ENCODE data around the gene KICS2.
"Not testable (repeated sequence)": the region's sequence is repeated elsewhere in the genome, so short reads cannot be mapped to it uniquely, and the experiment has no call there.

KICS2 gene

DNA sequence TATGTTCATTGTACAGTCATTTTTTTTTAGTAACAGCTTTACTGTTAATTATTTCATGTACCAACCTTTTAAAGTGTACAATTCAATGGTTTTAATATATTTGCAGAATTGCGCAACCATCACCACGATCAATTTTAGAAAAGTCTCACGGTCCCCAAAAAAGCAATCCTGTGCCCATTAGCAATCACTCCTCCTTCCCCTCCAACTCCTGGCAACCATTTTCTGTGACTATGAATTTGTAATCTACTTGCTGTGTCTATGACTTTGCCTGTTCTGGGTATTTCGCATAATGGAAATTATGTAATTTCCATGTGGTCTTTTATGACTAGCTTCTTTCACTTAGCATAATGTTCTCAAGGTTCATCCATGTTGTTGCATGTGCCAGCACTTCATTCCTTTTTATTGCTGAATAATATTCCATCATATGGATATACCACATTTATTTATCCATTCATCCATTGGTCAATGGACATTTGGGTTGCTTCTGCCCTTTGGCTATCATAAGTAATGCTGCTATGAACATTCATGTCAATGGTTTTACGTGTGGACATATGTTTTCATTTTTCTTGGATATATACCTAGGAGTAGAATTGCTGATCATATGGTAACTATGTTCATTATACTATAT lies 9.9 kb downstream of the KICS2 start:
- DNase-seq = no peak

DNA sequence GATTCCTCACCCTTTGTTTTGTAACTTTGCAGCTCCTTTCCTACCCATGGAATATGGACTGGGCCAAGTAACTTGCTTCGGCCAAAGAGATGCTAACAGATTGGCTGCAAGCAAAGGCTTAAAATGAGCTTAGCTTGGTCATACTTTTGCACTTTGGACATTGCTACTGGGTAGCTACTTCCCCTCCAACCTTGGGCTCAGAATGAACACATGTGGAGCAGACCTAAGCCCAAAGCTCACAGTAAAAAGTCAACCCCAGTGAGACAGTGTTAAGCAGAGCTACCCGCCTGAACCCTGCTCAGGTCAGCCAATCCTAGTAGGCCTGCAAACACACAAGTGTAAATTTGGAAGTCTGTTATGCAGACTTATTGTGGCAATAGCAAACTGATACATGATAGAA lies 14.6 kb downstream of the KICS2 start:
- no peak for DNase-seq

DNA sequence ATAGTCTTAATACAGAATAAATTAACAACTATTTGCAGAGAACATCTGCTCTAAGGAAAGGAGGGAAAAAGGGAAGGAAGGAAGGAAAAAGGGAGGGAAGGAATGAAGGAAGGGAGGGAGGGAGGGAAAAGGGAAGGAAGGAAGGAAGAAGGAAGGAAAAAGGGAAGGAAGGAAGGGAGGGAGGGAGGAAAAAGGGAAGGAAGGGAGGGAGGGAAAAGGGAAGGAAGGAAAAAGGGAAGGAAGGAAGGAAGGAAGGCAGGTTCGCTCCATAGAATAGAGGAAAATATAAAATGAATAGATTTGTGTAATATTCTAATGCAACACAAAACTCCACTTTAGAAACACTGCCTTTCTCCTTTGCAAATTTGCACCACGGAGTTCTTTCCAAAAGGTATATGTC lies 16.6 kb downstream of the KICS2 start:
- no peak for DNase-seq

DNA sequence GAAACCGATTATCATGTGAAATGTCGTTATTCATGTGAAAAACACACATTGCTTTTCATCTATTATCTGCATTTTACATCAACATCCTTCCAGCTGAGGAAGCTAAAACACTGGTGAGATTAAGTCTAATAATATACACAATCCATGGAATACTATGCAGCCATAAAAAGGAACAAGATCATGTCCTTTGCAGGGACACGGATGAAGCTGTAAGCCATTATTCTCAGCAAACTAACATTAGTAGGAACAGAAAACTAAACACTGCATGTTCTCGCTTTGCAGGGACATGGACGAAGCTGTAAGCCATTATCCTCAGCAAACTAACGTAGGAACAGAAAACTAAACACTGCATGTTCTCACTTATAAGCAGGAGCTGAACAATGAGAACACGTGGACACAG lies 18.3 kb downstream of the KICS2 start:
- no peak for DNase-seq

DNA sequence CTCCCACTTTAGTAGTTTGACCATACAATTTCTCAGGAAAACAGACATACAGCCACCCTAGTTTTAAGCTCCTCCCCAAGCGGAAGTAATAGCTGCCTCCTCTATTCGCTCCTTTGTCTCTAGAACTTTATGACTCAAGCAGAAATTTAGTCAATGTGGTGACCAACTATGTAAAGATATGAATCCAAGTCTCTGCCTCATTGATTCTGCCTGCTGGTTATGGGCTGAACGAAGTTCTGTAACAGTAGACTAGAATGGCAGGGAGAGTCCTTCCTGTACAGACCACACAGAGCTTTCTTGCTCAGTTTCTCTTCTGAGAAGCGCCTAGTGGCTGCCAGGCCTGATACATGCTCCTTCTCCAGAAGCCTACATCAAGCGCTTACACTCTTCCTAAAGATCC lies 19.1 kb downstream of the KICS2 start:
- no peak for DNase-seq

DNA sequence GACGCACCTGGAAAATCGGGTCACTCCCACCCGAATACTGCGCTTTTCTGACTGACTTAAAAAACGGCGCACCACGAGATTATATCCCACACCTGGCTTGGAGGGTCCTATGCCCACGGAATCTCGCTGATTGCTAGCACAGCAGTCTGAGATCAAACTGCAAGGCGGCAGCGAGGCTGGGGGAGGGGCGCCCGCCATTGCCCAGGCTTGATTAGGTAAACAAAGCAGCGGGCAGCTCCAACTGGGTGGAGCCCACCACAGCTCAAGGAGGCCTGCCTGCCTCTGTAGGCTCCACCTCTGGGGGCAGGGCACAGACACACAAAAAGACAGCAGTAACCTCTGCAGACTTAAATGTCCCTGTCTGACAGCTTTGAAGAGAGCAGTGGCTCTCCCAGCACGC lies 26.3 kb downstream of the KICS2 start:
- DNase-seq = not testable (repeated sequence)

DNA sequence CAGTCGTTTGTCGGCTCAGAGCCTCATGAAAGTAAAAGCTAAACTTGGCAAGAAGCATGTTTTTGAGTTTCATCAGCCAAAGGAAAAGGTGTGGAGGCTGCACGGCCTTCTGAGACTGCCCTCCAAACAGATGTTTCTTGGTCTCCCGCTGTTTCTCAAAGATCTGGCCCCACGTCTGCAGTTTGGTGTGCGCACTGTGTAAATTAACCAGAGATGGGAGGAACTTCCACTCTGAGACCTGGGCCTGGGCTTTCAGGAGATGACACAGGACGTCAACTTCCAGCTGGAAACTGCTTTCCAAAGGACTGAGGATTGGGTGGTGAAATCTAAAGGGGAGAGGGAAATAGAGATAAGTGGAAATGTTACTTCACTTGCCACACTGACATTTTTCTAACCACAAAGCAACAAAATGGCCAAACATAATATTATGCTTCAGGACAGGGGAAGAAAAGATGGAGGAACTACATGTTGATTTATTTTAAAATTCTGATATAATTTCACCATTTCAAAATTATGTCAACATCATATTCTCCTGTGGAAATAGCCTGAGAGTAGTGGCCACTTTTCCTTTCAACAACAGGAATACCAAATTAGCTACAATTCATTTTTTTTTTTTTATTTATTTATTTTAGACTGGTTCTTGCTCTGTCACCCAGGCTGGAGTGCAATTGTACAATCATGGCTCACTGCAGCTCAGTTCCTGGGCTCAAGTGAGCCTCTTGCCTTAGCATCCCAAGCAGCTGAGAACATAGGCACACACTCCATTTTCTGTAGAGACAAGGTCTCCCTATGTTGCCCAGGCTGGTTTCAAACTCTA lies 27.6 kb downstream of the KICS2 start:
- DNase-seq = no peak

DNA sequence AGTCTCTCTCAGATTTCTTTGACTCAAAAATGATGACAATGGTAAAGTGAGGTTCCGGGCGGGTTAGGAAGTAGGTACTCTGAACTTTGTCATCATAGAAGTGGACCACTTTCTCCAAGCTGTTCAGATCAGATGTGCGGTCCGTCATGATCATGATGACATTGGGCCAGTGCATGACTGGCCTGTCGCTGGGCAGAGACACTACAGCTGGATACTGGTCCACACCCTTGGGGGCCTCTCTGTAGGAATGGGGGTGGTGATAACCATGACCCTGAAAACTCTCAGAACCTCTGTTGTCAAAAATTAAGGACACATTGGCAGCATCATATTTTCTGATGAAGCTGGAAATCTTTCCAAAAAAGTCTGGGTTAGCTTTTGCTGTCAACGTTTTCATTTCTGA lies 28.2 kb downstream of the KICS2 start:
- DNase-seq = no peak

DNA sequence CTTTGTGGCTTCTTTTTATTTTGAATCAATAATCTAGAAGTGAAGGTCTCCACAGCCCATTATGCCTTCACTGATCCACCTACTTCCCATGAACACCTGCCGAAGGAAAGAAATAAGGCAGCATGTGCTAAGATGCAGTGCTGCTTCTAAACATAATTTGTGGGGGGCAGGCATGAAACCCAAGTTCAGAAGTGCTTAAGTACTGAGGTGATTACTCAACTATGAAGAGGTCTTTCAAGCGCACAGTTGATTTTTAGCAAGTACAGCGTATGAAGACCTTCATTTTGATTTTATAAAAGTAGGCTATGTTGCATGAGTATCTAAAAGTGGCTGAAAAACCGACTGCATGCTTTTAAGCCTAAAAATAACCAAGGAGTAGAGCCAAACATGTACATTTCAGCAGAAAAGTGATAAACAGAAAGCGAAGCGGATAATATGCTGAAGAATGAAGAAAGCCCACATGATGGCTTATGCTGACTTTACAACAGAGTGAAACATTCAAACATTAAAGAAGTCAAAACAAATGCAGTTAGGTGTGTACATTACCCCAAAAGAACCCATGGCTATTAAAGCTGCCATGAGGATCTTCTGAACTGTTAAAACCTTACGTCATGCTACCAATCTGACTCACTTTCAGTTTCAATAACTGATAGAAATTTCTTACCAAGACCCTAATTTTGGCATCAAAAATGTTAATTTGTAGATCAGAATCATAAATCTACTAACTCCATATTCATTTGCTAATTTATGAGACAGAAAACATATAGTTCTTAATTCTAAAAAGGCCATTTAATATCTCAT lies 29.3 kb downstream of the KICS2 start:
- no peak for DNase-seq

DNA sequence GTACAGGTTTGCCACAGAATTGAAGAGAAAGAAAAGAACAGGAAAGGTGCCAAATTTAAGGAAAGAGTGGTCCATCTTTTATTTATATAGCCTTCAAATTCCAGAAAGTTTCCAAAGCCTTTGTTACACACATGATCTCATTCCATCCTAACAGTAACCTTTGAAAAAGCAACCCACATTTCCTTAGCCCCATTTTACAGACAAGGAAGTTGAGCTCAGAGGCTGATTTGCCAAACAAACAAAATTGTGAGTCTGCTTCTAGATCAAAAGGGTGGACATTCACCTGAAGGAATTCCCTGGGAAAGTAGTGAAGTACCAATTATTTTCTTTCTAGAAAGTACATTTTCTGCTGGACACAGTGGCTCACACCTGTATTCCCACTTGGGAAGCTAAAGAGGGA lies 32.0 kb downstream of the KICS2 start:
- no peak for DNase-seq

DNA sequence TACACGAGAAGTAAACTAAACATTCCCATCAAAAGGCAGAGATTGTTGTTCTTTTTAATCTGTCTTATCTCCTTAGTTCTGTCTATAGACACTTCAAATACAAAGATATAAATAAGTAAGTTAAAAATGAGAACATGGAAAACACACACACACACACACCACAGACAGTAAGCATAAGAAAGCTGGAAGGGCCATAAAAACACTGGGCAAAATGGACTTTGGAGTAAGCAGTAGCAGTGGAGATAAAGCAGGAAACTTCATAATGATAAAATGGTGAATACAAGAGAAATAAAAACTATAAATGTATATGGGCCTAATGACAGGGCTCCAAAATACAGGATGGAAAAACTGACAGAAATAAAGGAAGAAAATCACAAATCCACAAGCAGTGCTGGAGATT lies 32.6 kb downstream of the KICS2 start:
- no peak for DNase-seq

DNA sequence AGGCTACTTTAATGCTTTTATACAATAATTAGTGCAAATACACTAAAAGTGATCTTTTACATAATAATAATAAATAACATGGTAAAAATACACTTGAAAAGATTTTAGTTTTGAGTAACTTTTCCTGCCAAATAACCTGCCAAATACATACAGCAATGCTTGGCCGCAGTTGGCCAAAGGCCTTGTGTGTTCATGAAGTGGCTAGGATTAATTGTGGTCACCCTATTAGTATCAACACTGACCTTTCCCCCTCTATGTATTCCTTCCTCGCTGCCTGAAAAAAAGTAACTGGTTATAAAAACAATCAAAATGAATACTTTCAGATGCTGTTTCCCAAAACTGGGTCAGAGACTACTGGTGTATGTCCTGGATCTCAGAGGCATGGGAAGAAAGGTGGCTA lies 34.3 kb downstream of the KICS2 start:
- no peak for DNase-seq

DNA sequence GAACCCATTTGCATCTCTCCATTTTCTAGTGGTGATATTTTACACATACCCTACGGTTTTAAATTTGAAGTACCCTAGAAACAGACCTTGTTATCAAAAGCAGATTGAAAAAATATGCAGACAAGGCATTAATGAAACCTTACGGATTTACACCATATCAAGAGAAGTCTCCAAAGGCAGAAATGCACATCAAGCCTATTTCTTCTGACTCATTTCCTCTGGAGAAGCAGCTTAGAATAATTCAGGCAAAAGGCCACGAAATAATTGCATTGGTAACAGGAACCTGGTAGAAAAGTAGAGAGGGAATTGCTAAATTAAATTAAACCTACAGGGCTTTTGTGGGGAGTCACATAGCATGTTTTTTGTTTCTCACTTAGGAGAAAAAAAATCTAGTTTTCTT lies 34.7 kb downstream of the KICS2 start:
- DNase-seq = no peak

DNA sequence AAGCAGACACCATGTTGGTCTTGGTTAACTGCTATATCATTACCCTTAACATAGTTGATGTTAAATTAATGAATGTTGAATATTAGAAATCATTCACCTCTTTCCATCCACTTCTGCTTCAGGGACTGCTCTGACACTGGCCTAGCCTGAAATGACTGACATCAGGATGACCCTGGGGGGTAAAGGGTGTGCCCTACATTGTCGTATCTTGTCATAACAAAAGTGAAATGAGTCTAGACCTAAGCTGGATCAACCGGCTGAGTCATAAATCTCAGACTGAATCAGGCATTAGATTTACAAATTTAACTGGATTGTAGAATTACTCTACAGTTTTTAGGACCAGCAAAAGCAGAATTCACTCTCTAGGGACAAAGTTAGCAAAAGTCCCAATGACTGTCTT lies 35.3 kb downstream of the KICS2 start:
- DNase-seq = no peak

DNA sequence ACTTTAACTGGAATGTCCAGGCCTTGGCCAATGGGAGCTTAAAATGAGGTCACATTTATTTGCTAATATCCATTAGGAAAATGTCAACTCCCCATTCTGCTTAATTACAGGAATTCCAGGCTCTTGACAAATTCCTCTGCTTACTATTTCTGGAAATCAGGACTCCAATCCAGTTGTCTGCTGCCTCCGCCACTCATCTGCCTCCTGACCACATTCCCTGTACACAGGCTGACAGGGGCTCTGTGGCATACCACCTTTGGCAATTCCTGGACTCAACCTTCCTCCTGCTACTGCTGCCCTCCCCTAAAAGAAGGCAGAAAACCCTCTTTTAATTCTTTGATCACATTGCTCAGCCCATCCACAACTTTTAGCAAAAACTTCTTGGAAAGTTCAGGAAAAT lies 37.9 kb downstream of the KICS2 start:
- DNase-seq = no peak

DNA sequence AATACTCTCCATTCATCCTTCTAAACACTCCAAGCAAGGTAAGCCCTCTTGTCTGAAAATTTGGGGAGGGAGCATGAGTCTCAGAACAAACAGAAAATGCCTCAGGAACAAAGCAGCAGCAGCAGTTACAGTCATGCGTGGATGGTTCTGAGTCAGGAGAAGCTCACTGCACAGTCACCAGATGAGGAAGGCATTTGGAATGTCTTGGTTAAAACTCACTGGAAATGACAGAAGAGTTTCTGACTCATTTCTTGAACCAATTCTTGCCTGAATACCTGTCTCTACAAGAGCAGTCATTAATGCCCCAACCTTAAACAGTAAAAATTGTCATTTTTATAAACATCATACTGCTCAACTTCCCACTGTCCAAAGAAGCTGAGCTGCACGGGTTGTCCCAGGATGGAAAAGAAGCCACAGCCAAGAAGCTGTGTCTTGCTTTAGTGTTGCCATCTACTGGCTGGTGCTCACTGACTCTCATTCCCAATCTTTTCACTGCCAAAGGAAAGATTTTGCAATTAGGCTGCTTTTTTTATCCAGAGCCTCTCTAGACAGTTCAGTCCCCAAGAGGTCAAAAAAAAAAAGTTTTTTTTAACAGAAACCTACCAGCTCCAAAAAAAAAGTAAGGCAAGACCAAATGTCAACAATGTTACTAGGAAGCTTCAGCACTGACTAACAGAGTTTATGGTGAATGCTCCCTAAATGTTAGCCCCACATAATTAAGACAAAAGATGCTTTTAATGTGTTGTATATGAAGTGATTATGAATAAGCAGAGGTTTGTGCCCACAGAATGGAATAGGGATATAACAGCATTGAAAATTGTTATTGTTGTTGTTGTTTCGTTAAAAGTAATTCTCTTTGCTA lies 40.4 kb downstream of the KICS2 start:
- DNase-seq = peak; percentile 21

DNA sequence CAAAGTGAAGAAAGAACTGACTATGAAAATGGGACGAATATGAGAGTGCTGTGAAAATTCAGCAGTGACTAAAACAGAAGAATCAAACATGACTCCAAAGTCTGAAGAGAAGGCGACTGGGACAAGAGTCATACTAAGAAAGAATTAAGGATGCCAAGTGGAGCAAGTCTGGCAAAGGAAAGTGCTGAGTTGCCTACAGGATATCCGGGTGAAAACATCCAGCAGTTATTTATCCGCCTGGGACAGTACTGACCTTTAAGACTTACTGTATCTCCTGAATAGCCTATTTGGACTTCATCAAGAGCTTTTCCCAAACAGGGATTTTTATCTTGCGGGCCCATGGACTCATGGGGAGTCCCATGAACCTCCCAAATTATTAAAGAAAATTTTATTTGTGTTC lies 41.1 kb downstream of the KICS2 start:
- no peak for DNase-seq

DNA sequence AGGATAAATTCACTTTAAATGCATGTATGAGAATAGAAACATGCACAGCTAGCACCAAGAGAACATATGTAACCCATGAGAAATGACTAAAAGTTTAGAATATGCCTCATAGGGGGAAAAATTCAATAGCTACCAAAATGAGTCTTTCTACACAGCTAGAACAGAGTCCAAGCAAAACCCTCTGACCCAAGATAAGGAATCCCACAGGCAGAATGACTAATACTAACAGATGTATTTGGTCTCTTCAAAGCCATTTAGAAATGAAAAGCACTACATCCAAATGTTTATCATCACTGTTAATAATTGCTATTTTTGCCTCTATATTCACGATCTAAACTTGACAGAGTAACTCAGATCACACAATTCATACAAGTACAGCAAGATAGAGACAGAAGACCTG lies 44.0 kb downstream of the KICS2 start:
- DNase-seq = no peak

DNA sequence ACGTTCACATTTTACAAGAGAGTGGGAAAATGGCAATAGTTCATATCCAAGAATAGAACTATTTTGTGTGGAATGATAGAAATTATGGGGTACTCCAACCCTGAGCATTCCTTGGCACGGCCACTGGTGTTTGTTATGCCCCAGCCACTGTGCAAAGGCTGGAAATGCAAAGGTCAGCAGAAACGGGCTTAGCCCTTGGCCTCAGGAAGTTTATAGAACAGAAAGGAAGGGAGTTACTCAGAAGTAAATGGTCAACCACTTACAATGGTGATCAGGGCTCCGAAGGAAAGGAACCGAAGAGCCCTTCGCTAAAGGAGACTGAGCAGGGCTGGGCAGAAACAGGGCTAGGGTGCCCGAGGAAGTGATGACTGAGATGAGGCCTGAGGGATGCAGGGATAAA lies 45.1 kb downstream of the KICS2 start:
- no peak for DNase-seq

DNA sequence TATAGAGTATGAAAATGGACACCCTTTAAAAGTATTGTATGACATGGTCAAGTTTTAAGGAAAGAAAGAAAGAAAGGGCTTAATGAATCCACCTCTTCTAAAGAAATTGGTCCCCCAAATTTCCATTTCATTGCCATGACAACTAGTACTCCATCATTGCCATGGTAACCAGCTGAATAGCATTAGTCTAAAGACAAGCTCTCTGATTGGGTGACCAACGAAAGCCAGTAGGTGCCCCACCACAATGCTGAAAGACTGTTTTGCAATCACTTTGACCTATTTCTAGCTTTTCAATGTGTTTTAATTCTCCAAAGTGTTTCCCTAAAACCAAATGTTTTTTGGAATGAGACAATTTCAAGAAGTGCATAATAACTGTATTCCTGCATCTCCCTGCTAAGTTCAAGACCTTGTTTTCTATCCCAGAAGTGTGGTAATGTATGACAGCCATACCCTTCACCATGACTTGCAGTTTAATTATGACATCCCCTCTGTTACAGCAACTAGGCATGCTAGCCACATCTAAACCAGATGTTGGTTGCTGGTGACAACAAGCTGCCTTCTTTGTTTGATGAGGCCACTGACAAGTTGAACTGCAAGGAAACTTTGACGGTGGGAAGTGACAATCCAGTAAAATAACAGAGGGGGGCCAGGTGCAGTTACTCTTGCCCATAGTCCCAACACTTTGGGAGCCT lies 46.7 kb downstream of the KICS2 start:
- DNase-seq = no peak

DNA sequence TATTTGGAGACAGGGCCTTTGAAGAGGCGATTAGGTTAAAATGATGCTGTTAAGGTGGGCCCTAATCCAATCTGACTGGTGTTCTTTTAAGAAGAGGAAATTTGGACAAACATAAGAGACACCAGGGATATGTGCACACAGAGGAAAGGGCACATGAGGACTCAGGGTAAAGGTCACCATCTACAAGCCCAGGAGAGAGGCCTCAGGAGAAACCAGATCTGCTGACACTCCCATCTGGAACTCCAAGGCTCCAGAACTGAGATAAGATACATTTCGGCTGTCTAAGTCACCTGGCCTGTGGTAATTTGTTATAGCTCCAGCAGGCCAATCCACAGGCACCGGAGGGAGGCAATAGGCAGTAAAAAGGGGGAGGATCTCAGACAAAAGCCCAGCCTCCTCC lies 48.6 kb downstream of the KICS2 start:
- DNase-seq = no peak
